ENCODE measurements around the gene WFDC8. TPM values are rescaled to one million over a fixed set of nuclear protein-coding genes. Genes with fewer than 3 reads are reported as not detected.

Gene WFDC8
- polyA plus RNA-seq, 1 of the 3 experiments (the other 2 are of a cell fraction): not detected

DNA sequence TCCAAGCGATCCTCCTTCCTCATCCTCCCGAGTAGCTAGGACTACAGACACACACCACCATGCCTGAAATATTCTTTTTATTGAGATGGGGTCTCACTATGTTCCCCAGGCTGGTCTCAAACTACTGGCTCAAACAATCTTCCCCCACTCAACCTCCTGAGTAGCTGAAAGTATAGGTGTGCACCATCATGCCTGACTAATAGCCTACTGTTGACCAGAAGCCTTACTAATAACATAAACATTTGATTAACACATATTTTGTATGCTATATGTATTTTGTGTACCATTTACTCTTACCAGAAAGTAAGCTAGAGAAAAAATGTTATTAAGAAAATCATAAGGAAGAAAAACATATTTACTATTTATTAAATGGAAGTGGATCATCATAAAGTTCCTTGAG lies 38.5 kb upstream of the WFDC8 start:
- ChIA-PET CTCF (interaction anchor here (0.6 kb wide), 1 partner anchor 314 kb away, joined by 3 read pairs; no protein-coding TSS in a partner anchor), POLR2A (no interaction called here)
- WGBS (ENCODE audit: low lambda C conversion rate): 6% methylated on average over 2 of the region's 2 CpGs

DNA sequence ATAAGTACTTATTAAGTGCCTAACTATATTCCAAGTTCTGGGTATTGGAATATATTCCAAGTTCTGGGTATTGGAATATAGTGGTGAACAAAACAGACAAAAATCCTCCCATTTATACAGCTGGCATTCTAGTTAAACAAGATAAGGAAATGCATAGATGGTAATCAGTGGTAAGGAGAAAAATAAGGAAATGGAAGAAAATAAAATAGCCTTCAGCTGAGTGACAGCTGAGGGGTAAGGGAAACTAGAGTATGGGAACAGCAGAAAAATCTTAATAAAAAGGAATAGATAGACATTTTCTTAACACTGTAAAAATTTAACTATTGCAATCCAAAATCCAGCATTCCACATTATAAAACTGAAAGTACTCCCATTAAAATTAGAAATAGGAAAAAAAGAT lies 33.2 kb upstream of the WFDC8 start:
- Histone ChIP-seq H3K9me2 (no peaks in the 10 kb centered on the region), H4K20me1 (ENCODE audit: insufficient read depth) (no peaks in the 10 kb centered on the region), H3K4me2 (no peak overlapping the region), H3K9ac (no peak overlapping the region), H3K36me3 (replicated peaks in 1 of 2; ENCODE audit: control insufficient read depth in 1 of 2, insufficient read depth in 2 of 2, low read length in 1 of 2) (no peaks in the 10 kb centered on the region), H3F3A (replicated peaks; ENCODE audit: insufficient read depth) (no peaks in the 10 kb centered on the region), H3K4me1 (ENCODE audit: control insufficient read depth in 1 of 2, insufficient read depth in 2 of 2, low read depth in 1 of 2, low read length in 1 of 2) (no peaks in the 10 kb centered on the region), H2AFZ (ENCODE audit: low read depth) (no peak overlapping the region), H3K79me2 (ENCODE audit: insufficient read depth) (no peaks in the 10 kb centered on the region), H3K9me3 (no peaks in the 10 kb centered on the region), H3K27me3 (ENCODE audit: insufficient read depth) (no peaks in the 10 kb centered on the region; the same call in 1 of the 2 replicates), H3K4me3 (ENCODE audit: low read depth in 2 of 2, low read length in 1 of 2) (no peak overlapping the region), H3K27ac (ENCODE audit: low read depth in 2 of 2, low read length in 1 of 2) (no peak overlapping the region)
- DNase-seq: no peak
- CTCF ChIA-PET: interaction anchor here (1.1 to 2.0 kb wide), 2 partner anchors 17 to 159 kb away, joined by 3 to 7 read pairs; partner anchors contain the start of gene WFDC10A
- POLR2A ChIA-PET: no interaction called here
- TF ChIP-seq JUND (IDR thresholded peaks at IDR 0.05): no peak

More for the DNA sequence above, 38.5 kb upstream of the WFDC8 start:
- Histone ChIP-seq H3K27ac (ENCODE audit: low read depth in 2 of 2, low read length in 1 of 2) (no peak overlapping the region), H4K20me1 (ENCODE audit: insufficient read depth) (no peaks in the 10 kb centered on the region), H3K9ac (no peak overlapping the region), H3K4me2 (no peak overlapping the region), H2AFZ (ENCODE audit: low read depth) (no peak overlapping the region), H3K27me3 (ENCODE audit: insufficient read depth) (peaks cover 6% of the 10 kb centered on the region; the same call in 1 of the 2 replicates), H3K9me2 (no peaks in the 10 kb centered on the region), H3K36me3 (replicated peaks in 1 of 2; ENCODE audit: control insufficient read depth in 1 of 2, insufficient read depth in 2 of 2, low read length in 1 of 2) (no peaks in the 10 kb centered on the region), H3F3A (replicated peaks; ENCODE audit: insufficient read depth) (no peaks in the 10 kb centered on the region), H3K4me1 (ENCODE audit: control insufficient read depth in 1 of 2, insufficient read depth in 2 of 2, low read depth in 1 of 2, low read length in 1 of 2) (no peaks in the 10 kb centered on the region), H3K4me3 (ENCODE audit: low read depth in 2 of 2, low read length in 1 of 2) (no peak overlapping the region), H3K9me3 (no peaks in the 10 kb centered on the region), H3K79me2 (ENCODE audit: insufficient read depth) (no peaks in the 10 kb centered on the region)
- TF ChIP-seq, protein P1, sequence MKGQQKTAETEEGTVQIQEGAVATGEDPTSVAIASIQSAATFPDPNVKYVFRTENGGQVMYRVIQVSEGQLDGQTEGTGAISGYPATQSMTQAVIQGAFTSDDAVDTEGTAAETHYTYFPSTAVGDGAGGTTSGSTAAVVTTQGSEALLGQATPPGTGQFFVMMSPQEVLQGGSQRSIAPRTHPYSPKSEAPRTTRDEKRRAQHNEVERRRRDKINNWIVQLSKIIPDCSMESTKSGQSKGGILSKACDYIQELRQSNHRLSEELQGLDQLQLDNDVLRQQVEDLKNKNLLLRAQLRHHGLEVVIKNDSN (IDR thresholded peaks at IDR 0.05; ENCODE audit: borderline replicate concordance, low read depth): no peak
- TF ChIP-seq, protein P2, sequence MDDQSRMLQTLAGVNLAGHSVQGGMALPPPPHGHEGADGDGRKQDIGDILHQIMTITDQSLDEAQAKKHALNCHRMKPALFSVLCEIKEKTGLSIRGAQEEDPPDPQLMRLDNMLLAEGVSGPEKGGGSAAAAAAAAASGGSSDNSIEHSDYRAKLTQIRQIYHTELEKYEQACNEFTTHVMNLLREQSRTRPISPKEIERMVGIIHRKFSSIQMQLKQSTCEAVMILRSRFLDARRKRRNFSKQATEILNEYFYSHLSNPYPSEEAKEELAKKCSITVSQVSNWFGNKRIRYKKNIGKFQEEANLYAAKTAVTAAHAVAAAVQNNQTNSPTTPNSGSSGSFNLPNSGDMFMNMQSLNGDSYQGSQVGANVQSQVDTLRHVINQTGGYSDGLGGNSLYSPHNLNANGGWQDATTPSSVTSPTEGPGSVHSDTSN (IDR thresholded peaks at IDR 0.05): no peak
- TF ChIP-seq TAF1 (IDR thresholded peaks at IDR 0.05; ENCODE audit: borderline replicate concordance, low read depth, low read length) (no peak), TCF12 (IDR thresholded peaks at IDR 0.05) (no peak), GATA2 (CRISPR knock-in tag; IDR thresholded peaks at IDR 0.05) (no peak), FOXJ3 (CRISPR knock-in tag; IDR thresholded peaks at IDR 0.05) (no peak), MEF2A (IDR thresholded peaks at IDR 0.05; ENCODE audit: borderline replicate concordance, low read depth) (no peak), FOSL2 (IDR thresholded peaks at IDR 0.05; ENCODE audit: borderline replicate concordance, low read depth) (no peak), POLR2AphosphoS5 (IDR thresholded peaks at IDR 0.05; ENCODE audit: low read depth, low read length) (no peak), EZH2phosphoT487 (IDR thresholded peaks at IDR 0.05; ENCODE audit: borderline replicate concordance, low read depth) (no peak)
- TF ChIP-seq, protein P3, sequence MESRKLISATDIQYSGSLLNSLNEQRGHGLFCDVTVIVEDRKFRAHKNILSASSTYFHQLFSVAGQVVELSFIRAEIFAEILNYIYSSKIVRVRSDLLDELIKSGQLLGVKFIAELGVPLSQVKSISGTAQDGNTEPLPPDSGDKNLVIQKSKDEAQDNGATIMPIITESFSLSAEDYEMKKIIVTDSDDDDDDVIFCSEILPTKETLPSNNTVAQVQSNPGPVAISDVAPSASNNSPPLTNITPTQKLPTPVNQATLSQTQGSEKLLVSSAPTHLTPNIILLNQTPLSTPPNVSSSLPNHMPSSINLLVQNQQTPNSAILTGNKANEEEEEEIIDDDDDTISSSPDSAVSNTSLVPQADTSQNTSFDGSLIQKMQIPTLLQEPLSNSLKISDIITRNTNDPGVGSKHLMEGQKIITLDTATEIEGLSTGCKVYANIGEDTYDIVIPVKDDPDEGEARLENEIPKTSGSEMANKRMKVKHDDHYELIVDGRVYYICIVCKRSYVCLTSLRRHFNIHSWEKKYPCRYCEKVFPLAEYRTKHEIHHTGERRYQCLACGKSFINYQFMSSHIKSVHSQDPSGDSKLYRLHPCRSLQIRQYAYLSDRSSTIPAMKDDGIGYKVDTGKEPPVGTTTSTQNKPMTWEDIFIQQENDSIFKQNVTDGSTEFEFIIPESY (IDR thresholded peaks at IDR 0.05; ENCODE audit: borderline replicate concordance, low read depth): no peak
- no peak for DNase-seq

All from SK-N-SH (cell line).